K562 (cell line): ENCODE results near the gene SHH.

Experiments used
- KDM1A ChIP-seq, 2 experiments: fragments of 450-650 bp; IDR thresholded peaks; 2 replicates each; pipeline ENCODE4 v1.6.1; 2016; ENCODE audit warnings: mild to moderate bottlenecking in 2 of 2
- POLR2H ChIP-seq: IDR thresholded peaks from 2 replicates; pipeline ENCODE4 v1.6.1; 2016; ENCODE audit warnings: missing genetic modification characterization, low read depth, mild to moderate bottlenecking, control low read depth, missing compliant biosample characterization, moderate library complexity
- ZNF551 ChIP-seq: fragments of 250-450 bp; sonication (Bioruptor Pico); IDR thresholded peaks from 2 replicates; pipeline ENCODE4 v1.5.0; 2021; ENCODE audit warnings: mild to moderate bottlenecking, moderate library complexity
- ZNF696 ChIP-seq: fragments of 250-450 bp; sonication (Bioruptor Pico); conservative IDR thresholded peaks from 2 replicates; pipeline ENCODE4 v1.4.0; 2020; ENCODE audit warnings: mild to moderate bottlenecking, moderate library complexity
- TF ChIP-seq, protein P1 (sequence below): sonication (generic); formaldehyde crosslinking; IDR thresholded peaks from 2 replicates; pipeline ENCODE4 v1.8.1; 2022; ENCODE audit warnings: missing genetic modification reagents
- TF ChIP-seq, protein P2 (sequence below), 3 experiments: IDR thresholded peaks in 2 of 3; conservative IDR thresholded peaks in 1 of 3; 2 replicates each; pipeline ENCODE4 v1.5.1; 2011 to 2012; ENCODE audit warnings: low read length in 3 of 3, mild to moderate bottlenecking in 3 of 3, control low read depth in 2 of 3, improper control_type of control experiment in 1 of 3, inconsistent platforms in 1 of 3, low read depth in 1 of 3, mixed read lengths in 1 of 3, moderate library complexity in 1 of 3; ENCODE audit not compliant: insufficient read depth in 2 of 3

DNA sequence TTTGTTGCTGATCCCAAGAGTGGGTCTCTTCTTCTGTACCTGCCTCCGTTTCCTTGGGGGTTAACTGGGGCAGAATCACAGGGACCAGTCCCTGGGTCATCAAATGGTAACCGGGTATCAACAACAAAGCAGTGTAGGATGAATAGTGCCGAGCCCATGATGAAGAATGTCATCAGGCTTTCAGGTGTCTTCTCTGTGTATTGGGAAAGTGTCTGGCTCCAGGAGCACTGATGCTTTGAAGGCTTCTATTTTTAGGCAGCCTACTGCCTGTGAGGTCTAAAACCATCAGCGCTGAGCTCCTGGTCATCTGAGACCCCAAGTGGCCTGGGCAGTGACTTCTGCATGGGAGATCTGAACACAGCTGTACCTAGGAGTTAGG, 48.2 kb upstream of the SHH start:
- TF ChIP-seq, protein P1, sequence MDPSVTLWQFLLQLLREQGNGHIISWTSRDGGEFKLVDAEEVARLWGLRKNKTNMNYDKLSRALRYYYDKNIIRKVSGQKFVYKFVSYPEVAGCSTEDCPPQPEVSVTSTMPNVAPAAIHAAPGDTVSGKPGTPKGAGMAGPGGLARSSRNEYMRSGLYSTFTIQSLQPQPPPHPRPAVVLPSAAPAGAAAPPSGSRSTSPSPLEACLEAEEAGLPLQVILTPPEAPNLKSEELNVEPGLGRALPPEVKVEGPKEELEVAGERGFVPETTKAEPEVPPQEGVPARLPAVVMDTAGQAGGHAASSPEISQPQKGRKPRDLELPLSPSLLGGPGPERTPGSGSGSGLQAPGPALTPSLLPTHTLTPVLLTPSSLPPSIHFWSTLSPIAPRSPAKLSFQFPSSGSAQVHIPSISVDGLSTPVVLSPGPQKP (CRISPR knock-in tag): no peak
- TF ChIP-seq ZNF696: no peak
- no peak for TF ChIP-seq ZNF551 (CRISPR knock-in tag)
- TF ChIP-seq POLR2H: no peak
- TF ChIP-seq KDM1A (IDR thresholded peaks at IDR 0.05): no peak
- TF ChIP-seq, protein P2, sequence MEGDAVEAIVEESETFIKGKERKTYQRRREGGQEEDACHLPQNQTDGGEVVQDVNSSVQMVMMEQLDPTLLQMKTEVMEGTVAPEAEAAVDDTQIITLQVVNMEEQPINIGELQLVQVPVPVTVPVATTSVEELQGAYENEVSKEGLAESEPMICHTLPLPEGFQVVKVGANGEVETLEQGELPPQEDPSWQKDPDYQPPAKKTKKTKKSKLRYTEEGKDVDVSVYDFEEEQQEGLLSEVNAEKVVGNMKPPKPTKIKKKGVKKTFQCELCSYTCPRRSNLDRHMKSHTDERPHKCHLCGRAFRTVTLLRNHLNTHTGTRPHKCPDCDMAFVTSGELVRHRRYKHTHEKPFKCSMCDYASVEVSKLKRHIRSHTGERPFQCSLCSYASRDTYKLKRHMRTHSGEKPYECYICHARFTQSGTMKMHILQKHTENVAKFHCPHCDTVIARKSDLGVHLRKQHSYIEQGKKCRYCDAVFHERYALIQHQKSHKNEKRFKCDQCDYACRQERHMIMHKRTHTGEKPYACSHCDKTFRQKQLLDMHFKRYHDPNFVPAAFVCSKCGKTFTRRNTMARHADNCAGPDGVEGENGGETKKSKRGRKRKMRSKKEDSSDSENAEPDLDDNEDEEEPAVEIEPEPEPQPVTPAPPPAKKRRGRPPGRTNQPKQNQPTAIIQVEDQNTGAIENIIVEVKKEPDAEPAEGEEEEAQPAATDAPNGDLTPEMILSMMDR (IDR thresholded peaks at IDR 0.05 in 2 of 3, conservative IDR thresholded peaks at IDR 0.05 in 1 of 3; ENCODE audit: insufficient read depth in 2 of 3, low read depth in 1 of 3, low read length in 3 of 3): no peak
